GM12878 (cell line): ENCODE results near the gene WDR86. TPM values are rescaled to one million over a fixed set of nuclear protein-coding genes. Genes with fewer than 3 reads are reported as not detected.

Source experiments
- ATAC-seq: fragments of 200-7000 bp; cut with Tn5 transposase; 3 replicates; pipeline ENCODE4 v1.9.1; 2020; ENCODE audit warnings: mild to moderate bottlenecking, moderate library complexity
- BruUV-seq: library from RNA; stranded (reverse); fragments of 400-500 nt; replicated peaks from 2 replicates; lab custom pipeline; 2021; lab: Mats Ljungman, UMichigan
- CTCF ChIA-PET: fragments of 300-600 bp; sonication (Branson Sonifier 250); formaldehyde crosslinking; extraction: SDS; loops from one replicate; lab custom pipeline; 2021; ENCODE audit warnings: inconsistent platforms; lab: Yijun Ruan, JAX
- POLR2A ChIA-PET: fragments of 350-600 bp; formaldehyde crosslinking; extraction: SDS; loops from one replicate; lab custom pipeline; 2021; ENCODE audit warnings: inconsistent platforms; lab: Charles Lee
- RAD21 ChIA-PET: fragments of 300-600 bp; sonication (Branson Sonifier 250); formaldehyde crosslinking; loops from one replicate; lab custom pipeline; 2023; ENCODE audit warnings: antibody characterized with exemption; ENCODE audit not compliant: unreplicated experiment; lab: Charles Lee
- SMC1A ChIA-PET: fragments of 300-600 bp; sonication (Branson Sonifier 250); formaldehyde crosslinking; loops from one replicate; lab custom pipeline; 2023; ENCODE audit not compliant: unreplicated experiment, uncharacterized antibody; lab: Charles Lee
- DNase-seq: peaks from one replicate; pipeline ENCODE4 v3.0.0-alpha.2; 2011; ENCODE audit warnings: low read depth, low spot score
- FAIRE-seq: peaks from 3 replicates; lab custom pipeline; 2011; peaks lifted over from hg19 to GRCh38; lab: Jason Lieb, UNC
- H2AFZ ChIP-seq: 2 replicates; pipeline ENCODE4 v1.6.0; 2011; ENCODE audit warnings: low read depth, low read length, control low read depth; ENCODE audit not compliant: control insufficient read depth
- H3K27ac ChIP-seq: 2 replicates; pipeline ENCODE4 v1.5.1; 2011; ENCODE audit warnings: control low read depth; ENCODE audit not compliant: control insufficient read depth, insufficient read depth
- H3K27me3 ChIP-seq, 2 experiments: replicated peaks in 1 of 2; 2 replicates each; pipeline versions ENCODE4 v1.6.0 to v1.6.1; 2011; ENCODE audit warnings: low read length in 1 of 2; ENCODE audit not compliant: control insufficient read depth in 2 of 2, insufficient read depth in 2 of 2
- H3K36me3 ChIP-seq, 2 experiments: 2 replicates each; pipeline ENCODE4 v1.5.1; 2011; ENCODE audit warnings: low read length in 1 of 2; ENCODE audit not compliant: control insufficient read depth in 2 of 2, insufficient read depth in 2 of 2
- H3K4me1 ChIP-seq: 2 replicates; pipeline ENCODE4 v1.6.1; 2011; ENCODE audit warnings: mild to moderate bottlenecking, low read length, moderate library complexity, mixed read lengths; ENCODE audit not compliant: control insufficient read depth, insufficient read depth
- H3K4me2 ChIP-seq: 2 replicates; pipeline ENCODE4 v1.6.0; 2011; ENCODE audit warnings: control low read depth; ENCODE audit not compliant: control insufficient read depth, insufficient read depth
- H3K4me3 ChIP-seq: fragments of 200-600 bp; sonication (generic); 2 replicates; pipeline ENCODE4 v1.5.1; 2016
- H3K79me2 ChIP-seq: 2 replicates; pipeline ENCODE4 v1.6.0; 2011; ENCODE audit warnings: low read length; ENCODE audit not compliant: control insufficient read depth, insufficient read depth
- H3K9ac ChIP-seq: 2 replicates; pipeline ENCODE4 v1.8.0; 2011; ENCODE audit warnings: low read length, control low read depth, mixed read lengths; ENCODE audit not compliant: control insufficient read depth, insufficient read depth
- H3K9me3 ChIP-seq: replicated peaks from 3 replicates; pipeline ENCODE4 v1.5.1; 2011; ENCODE audit warnings: mild to moderate bottlenecking, low read length; ENCODE audit not compliant: control insufficient read depth, insufficient read depth
- H4K20me1 ChIP-seq: 2 replicates; pipeline ENCODE4 v1.6.0; 2011; ENCODE audit not compliant: control insufficient read depth, insufficient read depth
- RUNX3 ChIP-seq: IDR thresholded peaks from 2 replicates; pipeline ENCODE4 v1.6.1; 2012; ENCODE audit warnings: low read length, inconsistent platforms
- SMC3 ChIP-seq: IDR thresholded peaks from 2 replicates; pipeline ENCODE4 v1.6.1; 2011; ENCODE audit warnings: low read length, improper control_type of control experiment, borderline replicate concordance
- ZBED1 ChIP-seq: IDR thresholded peaks from 2 replicates; pipeline ENCODE4 v1.6.1; 2016; ENCODE audit warnings: borderline replicate concordance
- WGBS: methylation state at CpG from one replicate; pipeline ENCODE4 v1.1.6; 2016; ENCODE audit warnings: low lambda C conversion rate; ENCODE audit not compliant: insufficient replicate concordance, insufficient coverage; ENCODE audit errors: missing lambda C conversion rate; 5-methylcytosine and 5-hydroxymethylcytosine counted together
- in situ Hi-C: fragments of 300-500 bp; cut with MboI; formaldehyde crosslinking; loops from 9 replicates; pipeline ENCODE4 v1.14.3; 2018; ENCODE audit warnings: mixed read lengths
- intact Hi-C: fragments of 100-400 bp; cut with micrococcal nuclease; formaldehyde crosslinking; loops from one replicate; pipeline ENCODE4 v1.14.2; 2022; ENCODE audit not compliant: unreplicated experiment
- polyA plus RNA-seq, 11 experiments: library from polyadenylated mRNA; depleted of rRNA in 4 of 11; unstranded in 6 of 11; stranded (reverse) in 5 of 11; fragments of >200 nt; fragmentation: Nextera tagmentation in 4 of 11; fragmentation: Illumina TruSeq in 1 of 11; extraction: Ambion mirVana in 4 of 11; extraction: Trizol in 1 of 11; gene quantifications; 1 replicate in 1 of 11; 2 replicates in 10 of 11; pipeline versions ENCODE4 v1.2.1 to v1.2.3, GENCODE V29; 2011 to 2016; ENCODE audit warnings: inconsistent platforms in 2 of 11, missing spikeins in 2 of 11, low read depth in 1 of 11
- total RNA-seq, 4 experiments: library from RNA; depleted of rRNA in 3 of 4; stranded (reverse); fragments of >200 nt in 3 of 4; fragmentation: Illumina TruSeq in 1 of 4; extraction: Trizol in 1 of 4; gene quantifications; 2 replicates each; pipeline versions ENCODE4 v1.2.1 to v1.2.3, GENCODE V29; 2013 to 2021
- TF ChIP-seq, protein P1 (sequence below): IDR thresholded peaks from 2 replicates; pipeline ENCODE4 v1.6.1; 2011; ENCODE audit warnings: low read depth, mild to moderate bottlenecking, low read length, moderate library complexity, borderline replicate concordance; ENCODE audit errors: extremely low read depth

The WDR86 gene
- total and polyA plus RNA-seq, 10 of the 15 experiments (the other 5 are each of a cell fraction or from before 2014, with no cell fraction given) = 0.05 to 0.19 (median 0.15) TPM; not detected in 7

- TF ChIP-seq, protein P1, sequence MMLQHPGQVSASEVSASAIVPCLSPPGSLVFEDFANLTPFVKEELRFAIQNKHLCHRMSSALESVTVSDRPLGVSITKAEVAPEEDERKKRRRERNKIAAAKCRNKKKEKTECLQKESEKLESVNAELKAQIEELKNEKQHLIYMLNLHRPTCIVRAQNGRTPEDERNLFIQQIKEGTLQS = no peak
- no peak for TF ChIP-seq SMC3
Observed at GRCh38 chr7:151361193-151361959, 48.5 kb downstream of the WDR86 start (continued).

DNA sequence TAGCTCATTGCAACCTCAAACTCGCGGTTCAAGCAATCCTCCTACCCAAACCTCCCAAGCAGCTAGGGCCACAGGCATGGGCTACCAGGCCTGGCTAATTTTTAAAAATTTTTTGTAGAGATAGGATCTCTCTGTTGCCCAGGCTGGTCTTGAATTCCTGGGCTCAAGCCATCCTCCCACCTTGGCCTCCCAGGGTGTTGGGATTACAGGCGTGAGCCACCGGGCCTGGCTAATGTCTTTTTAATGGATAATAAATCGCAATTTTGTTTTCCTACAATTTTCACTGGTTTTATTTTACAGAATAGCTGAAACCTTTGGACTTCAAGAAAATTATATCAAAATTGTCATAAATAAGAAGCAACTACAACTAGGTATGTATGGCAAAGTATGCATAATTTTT lies 57.3 kb downstream of the WDR86 start:
- no peak for FAIRE-seq
- TF ChIP-seq ZBED1 (no peak), RUNX3 (peak; percentile 34)
- RAD21 ChIA-PET = interaction anchor here (0.7 to 5.2 kb wide), 11 partner anchors 10 to 282 kb away, joined by 3 to 104 read pairs (median 4); partner anchors contain the start of gene NUB1
- H4K20me1 ChIP-seq = no peaks in the 10 kb centered on the region
- H3K4me1 ChIP-seq = peaks cover 31% of the 10 kb centered on the region
- DNase-seq = no peak
- in situ Hi-C loops = loop anchor here (5.0 kb wide), 1 partner anchor 35 kb away; no protein-coding TSS in a partner anchor
- no peaks in the 10 kb centered on the region for H3K9me3 ChIP-seq
- no peak for ATAC-seq
- no peaks in the 10 kb centered on the region for H3K27me3 ChIP-seq
- WGBS = 69% methylated on average over 5 of the region's 5 CpGs
- no TSS peak for BruUV-seq
- H2AFZ ChIP-seq = peak overlapping the region; percentile 89
- peak overlapping the region; percentile 83 for H3K4me2 ChIP-seq
- SMC1A ChIA-PET = interaction anchor here (0.9 to 7.6 kb wide), 17 partner anchors 8 to 407 kb away, joined by 3 to 152 read pairs (median 6); partner anchors contain the start of gene NUB1
- POLR2A ChIA-PET = interaction anchor here (0.9 to 3.4 kb wide), 5 partner anchors 10 to 279 kb away, joined by 3 to 18 read pairs (median 3); partner anchors contain the start of gene NUB1
- peaks cover 15 to 31% of the 10 kb centered on the region in 2 experiments for H3K36me3 ChIP-seq
- no peak overlapping the region for H3K4me3 ChIP-seq
- H3K27ac ChIP-seq = peak overlapping the region; percentile 94
- H3K9ac ChIP-seq = peak overlapping the region; percentile 60
- CTCF ChIA-PET = interaction anchor here (0.8 to 11.9 kb wide), 21 partner anchors 8 to 408 kb away, joined by 3 to 252 read pairs (median 7); partner anchors contain the start of gene NUB1
- H3K79me2 ChIP-seq = peaks cover 13% of the 10 kb centered on the region
- intact Hi-C loops = no loop called here
